GM21360 (cell line): ENCODE measurements around the gene LDLRAD4.

Experiments
- ATAC-seq: cut with Tn5 transposase; IDR thresholded peaks from one replicate; pipeline ENCODE4 v1.9.1; 2021; ENCODE audit warnings: mild to moderate bottlenecking, moderate library complexity; ENCODE audit not compliant: unreplicated experiment

The LDLRAD4 gene

GRCh38 chr18:13399511-13399910 is 181.0 kb downstream of the LDLRAD4 start:
- no peak for ATAC-seq

- ATAC-seq: no peak
These were observed 182.2 kb downstream of the LDLRAD4 start for GRCh38 chr18:13400636-13401315.

GRCh38 chr18:13401404-13401803 is 182.8 kb downstream of the LDLRAD4 start:
- no peak for ATAC-seq

- no peak for ATAC-seq
These were observed 183.3 kb downstream of the LDLRAD4 start for GRCh38 chr18:13401826-13402225.

- no peak for ATAC-seq
These were observed 185.4 kb downstream of the LDLRAD4 start for GRCh38 chr18:13403786-13404549.

GRCh38 chr18:13405305-13406038 is 186.9 kb downstream of the LDLRAD4 start:
- ATAC-seq: no peak

GRCh38 chr18:13406049-13406615 is 187.6 kb downstream of the LDLRAD4 start:
- no peak for ATAC-seq

GRCh38 chr18:13406736-13407135 is 188.2 kb downstream of the LDLRAD4 start:
- no peak for ATAC-seq

GRCh38 chr18:13407484-13407883 is 188.9 kb downstream of the LDLRAD4 start:
- ATAC-seq: no peak

GRCh38 chr18:13409026-13409425 is 190.5 kb downstream of the LDLRAD4 start:
- no peak for ATAC-seq

GRCh38 chr18:13409997-13410396 is 191.4 kb downstream of the LDLRAD4 start:
- ATAC-seq: no peak

- ATAC-seq: no peak
These were observed 191.9 kb downstream of the LDLRAD4 start for GRCh38 chr18:13410471-13410870.

GRCh38 chr18:13412017-13412416 is 193.5 kb downstream of the LDLRAD4 start:
- no peak for ATAC-seq

- ATAC-seq: no peak
These were observed 194.3 kb downstream of the LDLRAD4 start for GRCh38 chr18:13412901-13413300.

- ATAC-seq: no peak
These were observed 195.5 kb downstream of the LDLRAD4 start for GRCh38 chr18:13414102-13414501.

- no peak for ATAC-seq
These were observed 196.0 kb downstream of the LDLRAD4 start for GRCh38 chr18:13414521-13414920.

GRCh38 chr18:13415736-13416135 is 197.2 kb downstream of the LDLRAD4 start:
- ATAC-seq: no peak

- ATAC-seq: no peak
These were observed 197.6 kb downstream of the LDLRAD4 start for GRCh38 chr18:13416208-13416607.

GRCh38 chr18:13416848-13417247 is 198.3 kb downstream of the LDLRAD4 start:
- no peak for ATAC-seq

- no peak for ATAC-seq
These were observed 199.6 kb downstream of the LDLRAD4 start for GRCh38 chr18:13418013-13418710.
